ENCODE measurements around the gene AP1AR.
A peak's percentile ranks its signal among the peaks of the same experiment; 100 is the strongest.
"Not testable (repeated sequence)": the region's sequence is repeated elsewhere in the genome, so short reads cannot be mapped to it uniquely, and the experiment has no call there.

AP1AR gene

GRCh38 chr4:112279882-112280315, 48.3 kb downstream of the AP1AR start:
- Histone ChIP-seq H3K4me1 (ENCODE audit: control insufficient read depth in 2 of 2, insufficient read depth in 1 of 2, low read depth in 1 of 2, low read length in 2 of 2) (peaks cover 1 to 2% of the 10 kb centered on the region in 2 donors), H4K91ac (ENCODE audit: low read depth, low read length, poor library complexity) (no peak overlapping the region), H4K8ac (ENCODE audit: low read depth, low read length) (no peak overlapping the region), H2AK5ac (ENCODE audit: low read depth, low read length) (no peak overlapping the region), H3K4me2 (ENCODE audit: insufficient read depth, low read length, poor library complexity, severe bottlenecking) (no peak overlapping the region), H3K27me3 (ENCODE audit: control insufficient read depth in 3 of 3, insufficient read depth in 3 of 3, low read depth in 1 of 3, low read length in 3 of 3) (no peaks in the 10 kb centered on the region), H2BK15ac (ENCODE audit: low read length) (no peak overlapping the region), H3K4me3 (ENCODE audit: low read length in 2 of 2) (no peak overlapping the region), H3K9ac (ENCODE audit: low read depth, low read length, poor library complexity) (peak overlapping the region; percentile 15), H3K27ac (replicated peaks; ENCODE audit: low read length) (no peak overlapping the region), H3K18ac (ENCODE audit: low read length) (no peak overlapping the region), H3K4ac (ENCODE audit: low read length) (no peak overlapping the region), H3K9me3 (replicated peaks in 1 of 2; ENCODE audit: control insufficient read depth in 2 of 2, insufficient read depth in 1 of 2, low read depth in 1 of 2, low read length in 2 of 2) (peaks cover 2 to 3% of the 10 kb centered on the region in 2 donors), H2BK120ac (ENCODE audit: low read depth, low read length) (no peak overlapping the region), H3K79me1 (ENCODE audit: low read depth, low read length) (no peaks in the 10 kb centered on the region), H2AFZ (ENCODE audit: low read length) (no peak overlapping the region), H3K36me3 (replicated peaks in 1 of 2; ENCODE audit: control insufficient read depth in 2 of 2, insufficient read depth in 2 of 2, low read length in 2 of 2) (peaks cover 1 to 2% of the 10 kb centered on the region in 2 donors), H2BK5ac (ENCODE audit: low read length) (no peak overlapping the region), H3K23ac (ENCODE audit: low read depth, low read length, poor library complexity) (no peak overlapping the region), H3K14ac (ENCODE audit: low read length) (no peak overlapping the region), H2BK12ac (ENCODE audit: low read length) (no peak overlapping the region)
- DNase-seq (ENCODE audit: low spot score), result no peak
- WGBS, 2 donors (ENCODE audit: extremely low coverage in 2 of 2, insufficient read length in 2 of 2, insufficient replicate concordance in 1 of 2), result no CpG with 5 or more reads among the region's 7 CpGs

GRCh38 chr4:112280386-112281056, 48.9 kb downstream of the AP1AR start:
- no peaks in the 10 kb centered on the region for H3K27me3 ChIP-seq (ENCODE audit: control insufficient read depth in 3 of 3, insufficient read depth in 3 of 3, low read depth in 1 of 3, low read length in 3 of 3)
- H2AFZ ChIP-seq (ENCODE audit: low read length), result no peak overlapping the region
- peaks cover 0 to 2% of the 10 kb centered on the region in 2 donors for H3K36me3 ChIP-seq (replicated peaks in 1 of 2; ENCODE audit: control insufficient read depth in 2 of 2, insufficient read depth in 2 of 2, low read length in 2 of 2)
- no peak overlapping the region for H3K23ac ChIP-seq (ENCODE audit: low read depth, low read length, poor library complexity)
- H2BK5ac ChIP-seq (ENCODE audit: low read length), result no peak overlapping the region
- no peak overlapping the region for H3K4ac ChIP-seq (ENCODE audit: low read length)
- no peak overlapping the region for H2BK12ac ChIP-seq (ENCODE audit: low read length)
- H4K91ac ChIP-seq (ENCODE audit: low read depth, low read length, poor library complexity), result no peak overlapping the region
- peaks cover 1 to 2% of the 10 kb centered on the region in 2 donors for H3K4me1 ChIP-seq (ENCODE audit: control insufficient read depth in 2 of 2, insufficient read depth in 1 of 2, low read depth in 1 of 2, low read length in 2 of 2)
- H2AK5ac ChIP-seq (ENCODE audit: low read depth, low read length), result no peak overlapping the region
- no peak overlapping the region for H3K9ac ChIP-seq (ENCODE audit: low read depth, low read length, poor library complexity)
- H3K18ac ChIP-seq (ENCODE audit: low read length), result no peak overlapping the region
- H3K4me3 ChIP-seq (ENCODE audit: low read length in 2 of 2), result no peak overlapping the region
- H4K8ac ChIP-seq (ENCODE audit: low read depth, low read length), result no peak overlapping the region
- H3K14ac ChIP-seq (ENCODE audit: low read length), result no peak overlapping the region
- H3K9me3 ChIP-seq (replicated peaks in 1 of 2; ENCODE audit: control insufficient read depth in 2 of 2, insufficient read depth in 1 of 2, low read depth in 1 of 2, low read length in 2 of 2), result peaks cover 2 to 3% of the 10 kb centered on the region in 2 donors
- no peak for DNase-seq (ENCODE audit: low spot score)
- H3K4me2 ChIP-seq (ENCODE audit: insufficient read depth, low read length, poor library complexity, severe bottlenecking), result no peak overlapping the region
- WGBS, 2 donors (ENCODE audit: extremely low coverage in 2 of 2, insufficient read length in 2 of 2, insufficient replicate concordance in 1 of 2), result no CpG with 5 or more reads among the region's 5 CpGs
- H3K27ac ChIP-seq (replicated peaks; ENCODE audit: low read length), result no peak overlapping the region
- no peak overlapping the region for H2BK120ac ChIP-seq (ENCODE audit: low read depth, low read length)
- H3K79me1 ChIP-seq (ENCODE audit: low read depth, low read length), result no peaks in the 10 kb centered on the region
- H2BK15ac ChIP-seq (ENCODE audit: low read length), result no peak overlapping the region

GRCh38 chr4:112281895-112282398, 50.4 kb downstream of the AP1AR start:
- not testable (repeated sequence) for H3K9me3 ChIP-seq (replicated peaks in 1 of 2; ENCODE audit: control insufficient read depth in 2 of 2, insufficient read depth in 1 of 2, low read depth in 1 of 2, low read length in 2 of 2); H2AFZ ChIP-seq (ENCODE audit: low read length)

GRCh38 chr4:112282860-112283667, 51.5 kb downstream of the AP1AR start:
- no peak for DNase-seq (ENCODE audit: low spot score)
- peaks cover 2 to 4% of the 10 kb centered on the region in 2 donors for H3K4me1 ChIP-seq (ENCODE audit: control insufficient read depth in 2 of 2, insufficient read depth in 1 of 2, low read depth in 1 of 2, low read length in 2 of 2)
- no peak overlapping the region for H3K4ac ChIP-seq (ENCODE audit: low read length)
- H2BK5ac ChIP-seq (ENCODE audit: low read length), result no peak overlapping the region
- no peak overlapping the region for H2BK120ac ChIP-seq (ENCODE audit: low read depth, low read length)
- H3K4me3 ChIP-seq (ENCODE audit: low read length in 2 of 2), result no peak overlapping the region
- no peak overlapping the region for H4K8ac ChIP-seq (ENCODE audit: low read depth, low read length)
- H2BK15ac ChIP-seq (ENCODE audit: low read length), result no peak overlapping the region
- no peak overlapping the region for H3K27ac ChIP-seq (replicated peaks; ENCODE audit: low read length)
- H3K27me3 ChIP-seq (ENCODE audit: control insufficient read depth in 3 of 3, insufficient read depth in 3 of 3, low read depth in 1 of 3, low read length in 3 of 3), result peaks cover 0 to 16% (median 0%) of the 10 kb centered on the region in 3 experiments
- no peak overlapping the region for H2BK12ac ChIP-seq (ENCODE audit: low read length)
- no peaks in the 10 kb centered on the region for H3K79me1 ChIP-seq (ENCODE audit: low read depth, low read length)
- H2AFZ ChIP-seq (ENCODE audit: low read length), result no peak overlapping the region
- H3K14ac ChIP-seq (ENCODE audit: low read length), result no peak overlapping the region
- H3K18ac ChIP-seq (ENCODE audit: low read length), result no peak overlapping the region
- no CpG with 5 or more reads among the region's 4 CpGs for WGBS, 2 donors (ENCODE audit: extremely low coverage in 2 of 2, insufficient read length in 2 of 2, insufficient replicate concordance in 1 of 2)
- no peak overlapping the region for H3K9ac ChIP-seq (ENCODE audit: low read depth, low read length, poor library complexity)
- H4K91ac ChIP-seq (ENCODE audit: low read depth, low read length, poor library complexity), result no peak overlapping the region
- no peak overlapping the region for H3K4me2 ChIP-seq (ENCODE audit: insufficient read depth, low read length, poor library complexity, severe bottlenecking)
- H2AK5ac ChIP-seq (ENCODE audit: low read depth, low read length), result no peak overlapping the region
- H3K23ac ChIP-seq (ENCODE audit: low read depth, low read length, poor library complexity), result no peak overlapping the region
- H3K36me3 ChIP-seq (replicated peaks in 1 of 2; ENCODE audit: control insufficient read depth in 2 of 2, insufficient read depth in 2 of 2, low read length in 2 of 2), result peaks cover 0 to 2% of the 10 kb centered on the region in 2 donors
- peaks cover 2 to 7% of the 10 kb centered on the region in 2 donors for H3K9me3 ChIP-seq (replicated peaks in 1 of 2; ENCODE audit: control insufficient read depth in 2 of 2, insufficient read depth in 1 of 2, low read depth in 1 of 2, low read length in 2 of 2)

More at GRCh38 chr4:112281895-112282398, 50.4 kb downstream of the AP1AR start:
- not testable (repeated sequence) for H3K9ac ChIP-seq (ENCODE audit: low read depth, low read length, poor library complexity); H4K8ac ChIP-seq (ENCODE audit: low read depth, low read length); H3K27me3 ChIP-seq (ENCODE audit: control insufficient read depth in 3 of 3, insufficient read depth in 3 of 3, low read depth in 1 of 3, low read length in 3 of 3); H3K23ac ChIP-seq (ENCODE audit: low read depth, low read length, poor library complexity); H2BK12ac ChIP-seq (ENCODE audit: low read length); H3K4me3 ChIP-seq (ENCODE audit: low read length in 2 of 2); H4K91ac ChIP-seq (ENCODE audit: low read depth, low read length, poor library complexity); H3K79me1 ChIP-seq (ENCODE audit: low read depth, low read length); H3K4me2 ChIP-seq (ENCODE audit: insufficient read depth, low read length, poor library complexity, severe bottlenecking); H2BK120ac ChIP-seq (ENCODE audit: low read depth, low read length); H3K4me1 ChIP-seq (ENCODE audit: control insufficient read depth in 2 of 2, insufficient read depth in 1 of 2, low read depth in 1 of 2, low read length in 2 of 2); H3K14ac ChIP-seq (ENCODE audit: low read length); H3K27ac ChIP-seq (replicated peaks; ENCODE audit: low read length); H2BK5ac ChIP-seq (ENCODE audit: low read length); H3K36me3 ChIP-seq (replicated peaks in 1 of 2; ENCODE audit: control insufficient read depth in 2 of 2, insufficient read depth in 2 of 2, low read length in 2 of 2); H2BK15ac ChIP-seq (ENCODE audit: low read length); H3K18ac ChIP-seq (ENCODE audit: low read length); DNase-seq (ENCODE audit: low spot score); H2AK5ac ChIP-seq (ENCODE audit: low read depth, low read length); H3K4ac ChIP-seq (ENCODE audit: low read length)
- WGBS, 2 donors (ENCODE audit: extremely low coverage in 2 of 2, insufficient read length in 2 of 2, insufficient replicate concordance in 1 of 2), result no CpG with 5 or more reads among the region's 2 CpGs

Data from neuronal stem cell (in vitro differentiated cells).